22Rv1 (cell line): ENCODE measurements around the gene OTUD4.

Experiments used
- ZFX ChIP-seq: fragments of 450-650 bp; IDR thresholded peaks from 2 replicates; pipeline ENCODE4 v1.6.1; 2017; ENCODE audit warnings: antibody characterized with exemption, borderline replicate concordance
- TF ChIP-seq, protein P1 (sequence below): fragments of 450-650 bp; IDR thresholded peaks from 2 replicates; pipeline ENCODE4 v1.5.1; 2017; ENCODE audit warnings: mild to moderate bottlenecking

- TF ChIP-seq, protein P1, sequence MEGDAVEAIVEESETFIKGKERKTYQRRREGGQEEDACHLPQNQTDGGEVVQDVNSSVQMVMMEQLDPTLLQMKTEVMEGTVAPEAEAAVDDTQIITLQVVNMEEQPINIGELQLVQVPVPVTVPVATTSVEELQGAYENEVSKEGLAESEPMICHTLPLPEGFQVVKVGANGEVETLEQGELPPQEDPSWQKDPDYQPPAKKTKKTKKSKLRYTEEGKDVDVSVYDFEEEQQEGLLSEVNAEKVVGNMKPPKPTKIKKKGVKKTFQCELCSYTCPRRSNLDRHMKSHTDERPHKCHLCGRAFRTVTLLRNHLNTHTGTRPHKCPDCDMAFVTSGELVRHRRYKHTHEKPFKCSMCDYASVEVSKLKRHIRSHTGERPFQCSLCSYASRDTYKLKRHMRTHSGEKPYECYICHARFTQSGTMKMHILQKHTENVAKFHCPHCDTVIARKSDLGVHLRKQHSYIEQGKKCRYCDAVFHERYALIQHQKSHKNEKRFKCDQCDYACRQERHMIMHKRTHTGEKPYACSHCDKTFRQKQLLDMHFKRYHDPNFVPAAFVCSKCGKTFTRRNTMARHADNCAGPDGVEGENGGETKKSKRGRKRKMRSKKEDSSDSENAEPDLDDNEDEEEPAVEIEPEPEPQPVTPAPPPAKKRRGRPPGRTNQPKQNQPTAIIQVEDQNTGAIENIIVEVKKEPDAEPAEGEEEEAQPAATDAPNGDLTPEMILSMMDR: no peak
- no peak for TF ChIP-seq ZFX
Measured at GRCh38 chr4:145167887-145168286, 12.5 kb downstream of the OTUD4 start.
